Panc1 (cell line): ENCODE results near the gene ZFPL1.

Source experiments
- POLR2AphosphoS5 ChIP-seq: IDR thresholded peaks from 2 replicates; pipeline ENCODE4 v1.6.1; 2012; ENCODE audit warnings: mild to moderate bottlenecking, low read depth, low read length, moderate library complexity
- REST ChIP-seq, 2 experiments: IDR thresholded peaks; 2 replicates each; pipeline ENCODE4 v1.6.1; 2011 to 2012; ENCODE audit warnings: low read depth in 2 of 2, control low read depth in 1 of 2, low read length in 1 of 2, mild to moderate bottlenecking in 1 of 2, moderate library complexity in 1 of 2; ENCODE audit not compliant: insufficient read depth in 1 of 2
- TCF7L2 ChIP-seq: IDR thresholded peaks from 2 replicates; pipeline ENCODE4 v1.6.1; 2011; ENCODE audit warnings: mild to moderate bottlenecking, low read depth, low read length, inconsistent platforms
- TF ChIP-seq, protein P1 (sequence below): fragments of 450-650 bp; IDR thresholded peaks from 2 replicates; pipeline ENCODE4 v1.5.1; 2017; ENCODE audit warnings: mild to moderate bottlenecking

GRCh38 chr11:65078786-65079342, 5.2 kb upstream of the ZFPL1 start:
- TF ChIP-seq, protein P1, sequence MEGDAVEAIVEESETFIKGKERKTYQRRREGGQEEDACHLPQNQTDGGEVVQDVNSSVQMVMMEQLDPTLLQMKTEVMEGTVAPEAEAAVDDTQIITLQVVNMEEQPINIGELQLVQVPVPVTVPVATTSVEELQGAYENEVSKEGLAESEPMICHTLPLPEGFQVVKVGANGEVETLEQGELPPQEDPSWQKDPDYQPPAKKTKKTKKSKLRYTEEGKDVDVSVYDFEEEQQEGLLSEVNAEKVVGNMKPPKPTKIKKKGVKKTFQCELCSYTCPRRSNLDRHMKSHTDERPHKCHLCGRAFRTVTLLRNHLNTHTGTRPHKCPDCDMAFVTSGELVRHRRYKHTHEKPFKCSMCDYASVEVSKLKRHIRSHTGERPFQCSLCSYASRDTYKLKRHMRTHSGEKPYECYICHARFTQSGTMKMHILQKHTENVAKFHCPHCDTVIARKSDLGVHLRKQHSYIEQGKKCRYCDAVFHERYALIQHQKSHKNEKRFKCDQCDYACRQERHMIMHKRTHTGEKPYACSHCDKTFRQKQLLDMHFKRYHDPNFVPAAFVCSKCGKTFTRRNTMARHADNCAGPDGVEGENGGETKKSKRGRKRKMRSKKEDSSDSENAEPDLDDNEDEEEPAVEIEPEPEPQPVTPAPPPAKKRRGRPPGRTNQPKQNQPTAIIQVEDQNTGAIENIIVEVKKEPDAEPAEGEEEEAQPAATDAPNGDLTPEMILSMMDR = no peak
- no peak for TF ChIP-seq TCF7L2
- TF ChIP-seq REST (IDR thresholded peaks at IDR 0.05; ENCODE audit: insufficient read depth in 1 of 2, low read depth in 2 of 2, low read length in 1 of 2) = no peak
- no peak for TF ChIP-seq POLR2AphosphoS5
